Measurements from ENCODE around the gene MAML3.

Gene MAML3

DNA sequence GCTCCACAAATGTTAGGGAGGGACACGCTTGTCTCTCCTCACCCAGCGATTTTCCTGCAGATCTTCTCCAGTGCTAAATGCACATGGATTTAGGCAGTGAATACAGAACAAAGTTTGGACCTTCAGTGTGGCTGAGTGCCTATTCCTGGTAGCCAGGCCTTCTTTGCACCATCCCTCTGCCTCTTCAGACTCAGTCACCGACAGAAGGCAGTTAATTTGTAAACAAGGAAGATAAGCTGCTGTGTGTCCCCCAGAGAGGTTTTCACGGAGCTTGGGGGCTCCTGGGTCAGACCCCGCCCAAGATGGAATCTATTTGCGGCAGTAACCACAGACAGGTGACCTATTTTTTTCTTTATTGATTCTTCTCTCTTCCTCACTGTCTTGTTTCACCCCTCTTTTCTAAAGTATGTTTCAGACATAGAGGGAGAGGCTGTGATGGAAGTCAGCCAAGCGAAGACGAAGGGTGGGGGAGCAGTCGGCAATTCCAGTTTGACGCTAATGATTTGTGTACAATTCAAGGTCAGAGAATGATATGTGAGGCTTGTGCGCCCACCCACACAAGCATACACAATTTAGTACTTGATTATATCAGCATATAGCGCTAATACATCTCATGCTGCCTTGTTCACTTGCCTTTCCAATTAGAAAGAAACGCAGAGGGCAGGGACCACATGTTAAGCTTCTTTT, 287.6 kb downstream of the MAML3 start:
- no peak for DNase-seq (ENCODE audit: low read depth in 2 of 2)

DNA sequence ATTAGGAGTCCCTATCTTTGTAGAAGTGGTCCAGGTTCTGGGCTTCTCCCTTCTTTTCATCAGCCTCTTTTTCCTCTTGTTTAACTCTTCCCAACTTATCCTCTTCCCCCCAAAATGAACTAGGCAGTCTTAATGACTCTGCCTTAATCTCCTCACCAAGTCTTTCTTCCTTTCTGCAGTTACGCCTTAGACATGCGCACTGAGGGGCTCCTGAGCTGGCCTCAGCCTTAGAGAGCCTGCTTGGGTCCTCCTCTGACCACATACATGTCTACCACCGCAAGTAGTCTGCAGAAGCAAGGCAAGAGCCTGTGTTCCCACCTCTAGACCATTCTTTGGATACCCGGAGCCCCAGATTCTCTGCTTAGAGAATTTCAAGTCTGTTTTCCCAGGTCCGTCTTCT, 288.4 kb downstream of the MAML3 start:
- DNase-seq (ENCODE audit: low read depth in 2 of 2) = no peak

DNA sequence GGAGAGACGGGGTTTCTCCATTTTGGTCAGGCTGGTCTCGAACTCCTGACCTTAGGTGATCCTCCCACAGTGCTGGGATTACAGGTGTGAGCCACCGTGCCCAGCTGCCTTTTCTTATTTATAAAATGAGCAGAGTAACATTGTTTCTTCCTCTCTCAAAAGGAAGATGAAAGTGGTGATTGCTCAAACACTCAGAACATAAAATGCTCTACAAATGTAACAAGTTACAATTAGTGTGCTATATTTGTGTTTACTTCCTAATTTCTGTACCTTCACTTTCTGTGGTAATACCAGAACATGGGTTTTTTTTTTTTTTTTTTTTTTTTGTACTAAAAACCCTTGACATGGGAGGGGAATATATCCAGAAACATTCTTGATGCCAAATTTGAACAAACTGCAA, 290.5 kb downstream of the MAML3 start:
- no peak for DNase-seq (ENCODE audit: low read depth in 2 of 2)

DNA sequence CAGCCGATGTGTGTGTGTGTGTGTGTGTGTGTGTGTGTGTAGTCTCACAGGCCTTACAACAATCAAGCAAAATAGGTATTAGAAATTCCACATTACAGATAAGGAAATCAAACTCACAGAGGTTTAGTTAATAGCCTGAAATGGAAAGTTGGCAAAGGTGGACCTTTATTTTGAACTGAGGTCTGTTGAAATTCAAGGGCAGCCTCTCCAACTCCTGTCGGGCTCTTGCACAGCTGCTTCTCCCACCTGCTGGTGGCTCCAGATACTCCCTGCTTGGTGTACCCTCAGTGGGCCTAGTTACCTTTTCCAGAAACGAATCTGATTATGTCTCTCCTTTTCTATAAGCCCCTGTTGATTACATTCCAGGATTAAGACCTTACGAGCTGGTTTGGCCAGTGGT, 292.5 kb downstream of the MAML3 start:
- DNase-seq (ENCODE audit: low read depth in 2 of 2) = no peak

DNA sequence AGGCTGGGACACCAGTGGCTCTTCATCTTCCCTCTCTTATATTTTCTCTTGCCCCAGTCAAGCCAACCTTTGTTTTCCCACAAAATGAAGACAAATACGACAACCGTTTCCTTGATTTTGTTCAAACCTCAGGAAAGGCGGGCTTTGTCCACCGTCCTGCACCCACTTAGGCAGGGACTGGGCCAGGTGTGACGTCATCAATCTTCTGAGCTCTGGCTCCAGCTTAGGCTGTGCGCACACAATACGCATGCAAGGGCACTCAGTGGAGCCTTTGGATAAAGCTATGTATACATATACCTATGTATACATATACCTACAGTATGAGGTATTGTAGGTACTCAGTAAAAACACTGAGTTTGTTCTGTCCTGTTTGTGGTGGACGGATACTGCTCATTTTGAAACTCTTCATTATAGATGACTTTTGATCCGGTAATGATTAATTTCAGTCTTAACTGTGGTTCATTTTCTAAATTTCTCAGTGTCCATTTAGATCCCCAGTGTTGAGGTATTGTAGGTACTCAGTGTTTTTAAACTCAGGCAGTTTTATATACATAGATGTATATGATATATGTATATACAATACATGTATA, 293.5 kb downstream of the MAML3 start:
- DNase-seq (ENCODE audit: low read depth in 2 of 2) = no peak

DNA sequence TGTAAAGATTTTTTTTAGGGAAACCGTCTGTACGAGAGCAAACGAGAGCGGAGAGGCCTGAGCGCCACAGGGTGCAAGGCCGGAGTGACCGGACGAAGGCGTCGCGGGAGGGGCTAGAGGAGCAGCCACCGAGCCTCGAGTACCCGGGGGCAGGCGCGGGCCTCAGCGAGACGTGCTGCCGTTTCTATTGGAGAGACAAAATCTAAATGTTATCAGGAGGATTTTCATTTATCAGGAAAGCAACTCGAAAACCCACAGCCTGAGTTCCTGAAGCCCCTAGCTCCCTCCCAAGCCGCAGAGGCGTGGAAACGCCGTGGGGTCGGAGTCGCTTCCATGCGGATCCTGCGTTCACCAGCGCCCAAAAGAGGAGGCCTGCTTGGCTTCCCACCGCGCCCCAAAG, 294.1 kb downstream of the MAML3 start:
- no peak for DNase-seq (ENCODE audit: low read depth in 2 of 2)

DNA sequence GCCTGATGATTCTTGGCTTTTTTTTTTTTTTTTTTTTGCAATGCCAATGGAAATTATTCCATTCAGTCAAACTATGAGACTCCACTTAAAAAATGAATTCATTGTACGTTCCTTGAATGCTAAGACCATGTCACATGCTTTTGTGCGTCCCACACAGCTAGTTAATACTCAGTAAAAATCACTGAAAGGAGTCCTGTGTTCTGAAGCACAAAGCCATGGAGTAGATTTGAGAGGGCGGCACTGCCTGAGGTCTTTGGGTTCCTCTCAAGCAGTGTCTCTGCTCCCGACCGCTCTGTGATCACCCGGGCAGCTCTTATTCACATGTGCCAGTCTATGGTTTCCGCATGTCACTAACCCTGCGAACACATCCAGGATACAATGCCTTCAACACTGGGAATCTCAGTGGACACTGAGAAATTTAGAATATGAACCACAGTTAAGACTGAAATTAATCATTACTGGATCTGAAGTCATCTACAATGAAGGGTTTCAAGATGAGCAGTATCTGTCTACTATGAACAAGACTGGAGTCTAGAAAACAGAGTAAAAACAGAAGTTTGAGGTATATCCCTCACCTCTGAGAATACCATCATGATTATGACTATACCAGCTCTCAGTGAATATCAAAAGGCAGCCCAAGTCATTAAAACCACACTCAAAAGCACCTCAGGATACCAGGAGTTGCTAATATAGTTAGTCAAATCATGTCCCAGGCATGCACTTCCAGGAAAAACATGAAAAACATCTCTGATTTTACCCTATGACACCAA, 295.4 kb downstream of the MAML3 start:
- DNase-seq (ENCODE audit: low read depth in 2 of 2) = no peak

DNA sequence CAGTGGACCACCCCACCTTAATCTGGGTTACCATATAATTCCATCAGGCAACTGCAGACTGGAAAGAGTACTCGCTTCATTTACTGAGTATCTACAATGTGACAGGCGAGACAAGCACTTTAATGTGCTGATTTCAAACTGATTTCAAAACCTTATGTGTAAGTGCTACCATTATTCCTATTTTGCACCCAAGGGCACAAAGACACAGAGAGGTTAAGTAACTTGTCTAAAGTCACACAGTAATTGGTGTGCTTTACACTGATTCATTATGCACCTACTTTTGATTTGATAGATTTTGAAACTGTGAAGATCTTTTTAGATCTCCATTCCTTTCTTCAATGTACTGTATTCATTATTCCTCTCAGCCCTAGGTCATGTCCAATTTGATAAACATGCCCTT, 296.0 kb downstream of the MAML3 start:
- no peak for DNase-seq (ENCODE audit: low read depth in 2 of 2)

DNA sequence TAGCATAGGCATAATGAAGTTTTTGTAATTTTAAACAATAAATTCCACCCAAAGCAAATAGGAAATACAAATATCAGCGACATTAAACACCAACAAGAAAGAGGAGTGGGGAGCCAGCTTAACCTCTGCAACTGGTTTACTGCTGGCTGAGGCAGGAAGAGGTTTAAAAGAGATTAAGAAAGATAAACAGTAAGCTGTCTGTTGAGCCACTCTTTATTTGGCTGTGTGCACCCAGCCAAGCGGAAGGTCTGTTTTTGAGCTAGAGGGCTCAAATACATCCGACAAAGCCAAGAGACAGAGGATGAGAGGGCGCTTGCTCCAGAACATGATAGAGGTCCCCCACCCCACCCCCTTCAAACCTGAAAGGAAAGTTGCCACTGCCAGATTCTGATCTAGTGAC, 297.0 kb downstream of the MAML3 start:
- no peak for DNase-seq (ENCODE audit: low read depth in 2 of 2)

DNA sequence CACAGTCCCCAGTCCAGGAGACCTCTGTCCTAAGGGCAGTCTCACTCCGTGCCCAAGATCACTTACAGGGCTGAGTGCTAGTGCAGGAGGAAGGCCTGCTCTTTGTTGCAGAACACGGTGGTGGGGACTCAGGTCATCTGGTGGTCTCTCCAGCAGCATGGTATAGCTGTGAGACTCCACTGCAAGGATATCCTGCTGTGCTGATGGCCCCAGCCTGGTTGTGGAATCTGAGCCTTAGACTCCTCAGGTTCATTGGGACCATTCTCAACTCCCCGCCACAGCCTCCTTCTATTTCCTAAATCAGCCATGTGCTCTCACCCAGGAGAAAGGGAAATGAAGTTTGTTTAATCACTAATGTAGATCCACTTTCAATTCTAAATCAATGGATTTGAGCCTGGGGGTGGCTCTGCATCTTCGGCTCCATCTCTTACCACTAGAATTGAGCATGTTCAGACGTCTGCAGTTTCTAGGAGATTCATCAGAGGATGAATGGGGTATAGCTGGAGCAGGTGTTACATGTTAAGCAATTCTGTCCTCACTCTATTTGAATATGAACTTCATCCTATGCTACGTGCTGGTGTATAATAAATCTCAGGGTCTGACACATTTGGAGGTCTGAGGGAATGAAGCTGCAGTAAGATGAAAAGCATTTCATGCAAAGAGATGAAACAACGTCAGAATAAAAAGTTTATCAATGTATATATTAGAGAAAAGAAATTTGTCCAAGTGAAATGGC, 299.1 kb downstream of the MAML3 start:
- no peak for DNase-seq (ENCODE audit: low read depth in 2 of 2)

DNA sequence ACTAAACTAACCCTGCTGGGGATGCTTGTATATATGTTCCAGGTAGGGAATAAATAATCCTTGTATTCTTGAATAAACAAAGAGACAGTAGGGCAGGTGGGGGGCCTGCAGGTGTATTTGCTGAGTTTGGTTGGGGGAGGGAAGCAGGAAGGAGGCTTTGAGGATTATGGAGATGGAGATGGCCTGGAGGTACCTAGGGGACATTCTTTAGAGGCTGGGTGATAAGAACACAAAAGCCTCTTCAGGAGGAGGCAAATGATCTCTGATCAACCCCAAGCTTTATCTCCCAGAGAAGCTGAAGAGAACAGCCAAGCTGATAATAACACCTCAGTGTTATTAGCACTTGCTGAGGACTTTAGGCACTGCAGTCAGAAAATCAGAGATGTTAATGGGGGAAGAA, 300.7 kb downstream of the MAML3 start:
- no peak for DNase-seq (ENCODE audit: low read depth in 2 of 2)

DNA sequence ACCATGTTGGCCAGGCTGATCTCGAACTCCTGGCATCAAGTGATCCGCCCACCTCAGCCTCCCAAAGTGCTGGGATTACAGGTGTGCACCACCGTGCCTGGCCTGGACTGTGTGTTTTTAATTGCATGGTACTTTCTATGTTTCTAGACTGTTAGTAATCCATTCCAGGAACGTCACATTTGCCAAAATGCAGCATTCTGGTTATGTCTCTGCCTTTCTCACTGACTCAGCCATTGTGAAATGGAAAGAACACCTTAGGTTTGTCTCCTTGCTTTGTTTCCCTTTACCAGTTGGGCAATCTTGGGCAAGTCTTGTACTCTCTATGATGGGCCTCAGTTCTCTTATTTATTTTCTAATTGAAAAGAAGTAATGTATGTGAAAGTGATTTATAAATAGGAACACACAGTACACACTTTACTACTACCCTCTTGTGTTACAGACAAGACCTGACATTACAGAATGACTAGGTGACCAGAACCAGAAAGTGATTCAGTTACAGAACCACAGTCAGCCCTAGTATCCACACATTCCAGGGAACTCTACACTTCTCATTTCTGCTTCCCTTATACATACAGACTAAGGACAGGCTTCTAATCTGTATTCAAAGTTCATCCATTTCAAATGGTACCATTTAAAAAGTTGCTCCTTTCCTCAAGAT, 301.2 kb downstream of the MAML3 start:
- DNase-seq (ENCODE audit: low read depth in 2 of 2) = no peak

DNA sequence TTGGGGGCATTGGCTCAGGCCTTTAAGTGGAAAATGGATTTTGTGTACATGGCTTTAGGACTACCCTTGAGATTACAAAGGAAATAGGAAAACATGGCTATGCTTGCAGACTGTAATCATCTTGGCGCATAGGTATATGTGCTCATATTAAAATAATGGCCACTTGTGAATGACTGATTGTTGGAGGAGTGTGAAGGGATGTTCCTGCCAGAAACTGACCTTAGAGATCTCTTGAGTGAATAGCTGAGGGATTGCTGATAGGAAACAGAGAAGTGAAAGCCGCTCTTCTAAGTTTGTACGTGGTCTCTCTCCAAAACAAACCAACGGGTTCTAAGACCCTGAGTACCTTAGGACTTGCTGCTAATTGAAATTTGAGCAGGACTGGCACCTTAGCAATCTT, 302.3 kb downstream of the MAML3 start:
- no peak for DNase-seq (ENCODE audit: low read depth in 2 of 2)

DNA sequence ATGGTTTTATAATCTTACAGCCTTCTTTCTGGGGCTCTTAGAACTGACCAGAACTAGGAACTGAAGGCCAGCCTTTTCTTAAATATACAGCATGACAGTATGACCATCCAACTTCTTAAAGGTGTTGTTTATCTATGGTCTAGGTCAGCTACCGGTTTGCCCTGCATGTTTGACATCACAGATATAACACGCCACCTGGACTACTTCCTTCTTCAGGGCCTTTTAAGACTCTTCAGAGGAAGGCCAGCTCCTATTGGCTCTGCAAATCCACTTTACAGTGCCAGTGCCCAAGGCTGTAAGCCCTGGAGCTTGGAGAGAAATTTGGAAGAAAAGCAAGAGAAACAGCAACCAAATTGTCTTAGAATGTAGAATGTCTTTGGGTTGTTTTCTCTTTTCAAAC, 302.9 kb downstream of the MAML3 start:
- DNase-seq (ENCODE audit: low read depth in 2 of 2) = no peak

DNA sequence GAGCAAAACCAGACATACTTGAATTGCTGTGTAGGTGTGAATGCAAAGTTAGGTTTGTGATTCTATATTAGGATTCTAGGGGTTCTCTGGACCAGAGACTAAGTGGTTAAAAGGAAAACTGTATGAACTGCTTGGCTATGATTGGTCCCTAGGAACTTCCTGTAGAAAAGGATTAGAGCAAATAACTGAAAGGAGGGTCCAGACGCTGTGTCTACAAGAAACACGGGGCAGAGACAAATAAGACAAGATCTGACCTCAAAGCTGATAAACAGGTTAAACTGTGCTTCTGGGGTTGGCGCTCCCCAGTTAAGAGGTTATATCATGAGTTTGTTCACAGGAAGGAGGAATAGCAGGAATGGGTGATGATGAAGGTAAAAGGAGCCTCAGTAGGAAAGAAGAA, 304.8 kb downstream of the MAML3 start:
- DNase-seq (ENCODE audit: low read depth in 2 of 2) = no peak

DNA sequence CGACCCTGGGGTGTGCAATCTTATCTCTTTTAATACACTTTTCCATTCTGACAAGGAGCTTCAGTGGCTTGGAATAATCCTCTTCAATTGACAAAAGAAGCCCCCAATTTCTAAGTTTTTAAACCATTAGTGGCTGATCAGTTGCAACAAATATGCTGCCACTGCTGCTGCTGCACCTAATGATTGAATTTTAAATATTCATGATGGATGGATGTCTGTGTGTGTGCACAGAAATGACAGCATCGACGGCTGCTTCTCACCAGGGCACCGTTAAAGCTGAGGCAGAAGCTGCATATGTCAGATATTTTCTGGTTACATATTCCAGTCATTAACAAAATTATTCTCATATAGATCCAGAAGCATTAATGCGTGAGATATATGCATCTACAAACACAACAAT, 306.0 kb downstream of the MAML3 start:
- no peak for DNase-seq (ENCODE audit: low read depth in 2 of 2)

DNA sequence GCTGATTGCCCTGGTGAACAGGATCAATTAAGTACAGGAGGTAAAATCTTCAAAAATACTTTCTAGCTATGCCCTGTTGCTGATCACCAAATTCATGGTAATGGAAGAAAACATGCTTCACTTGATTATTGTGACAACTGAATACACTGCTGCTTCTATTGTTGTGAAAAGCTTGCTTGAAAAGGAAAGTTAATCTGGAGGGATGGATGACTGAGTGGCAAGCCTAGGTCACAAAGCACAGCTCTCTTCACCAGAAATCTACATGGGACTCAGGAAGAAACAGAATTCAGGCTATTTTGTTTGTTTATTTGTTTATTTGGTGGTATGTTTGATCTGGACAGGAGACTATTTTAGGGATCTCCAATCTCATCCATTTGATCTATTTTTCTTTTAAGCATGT, 306.4 kb downstream of the MAML3 start:
- DNase-seq (ENCODE audit: low read depth in 2 of 2) = no peak

DNA sequence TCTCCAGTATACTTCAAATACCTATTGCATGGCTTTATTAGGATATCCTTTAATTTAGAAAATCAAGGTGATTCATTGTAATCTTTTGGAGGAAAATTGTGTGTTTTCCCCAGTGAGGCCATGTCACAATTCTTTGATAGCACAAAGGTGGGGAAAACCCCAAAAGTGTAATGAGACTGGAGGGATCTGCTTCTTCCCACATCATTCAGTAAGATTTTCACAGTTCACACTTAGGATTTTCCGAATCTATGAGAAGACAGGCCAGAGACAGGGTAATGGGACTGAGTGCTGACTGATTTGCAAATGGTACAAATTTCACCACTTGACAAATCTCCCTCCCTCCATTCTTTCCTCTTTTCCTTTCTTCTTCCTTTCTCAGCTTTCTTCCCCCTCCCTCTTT, 307.2 kb downstream of the MAML3 start:
- no peak for DNase-seq (ENCODE audit: low read depth in 2 of 2)

DNA sequence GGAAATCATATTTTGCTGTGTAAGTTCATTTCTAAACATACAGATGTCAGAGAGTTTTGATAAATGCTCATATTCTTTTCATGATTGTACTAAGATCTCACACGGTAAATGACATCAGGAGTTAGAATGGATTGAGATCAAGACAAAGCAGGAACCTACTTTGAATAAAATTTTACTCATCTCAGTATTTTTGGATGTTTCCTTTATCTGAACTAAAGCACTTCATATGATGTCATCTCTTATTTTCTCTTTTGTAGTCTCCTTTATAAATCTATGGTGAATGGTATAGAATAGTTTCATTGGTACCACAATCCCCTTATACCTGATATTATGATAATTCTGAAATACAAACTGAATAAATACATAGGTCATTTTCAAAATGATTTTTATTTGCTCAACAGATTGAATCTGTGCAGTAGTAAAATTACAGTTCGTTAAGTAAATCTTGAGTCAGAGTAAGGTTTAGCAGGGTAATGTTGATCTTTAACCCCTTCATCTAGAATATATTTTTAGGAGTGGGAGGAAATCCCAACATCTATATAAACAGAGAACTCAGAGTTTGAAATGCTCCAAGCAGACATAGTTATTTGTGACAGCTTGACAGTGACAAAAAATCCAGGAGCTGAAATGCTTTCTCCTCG, 308.4 kb downstream of the MAML3 start:
- DNase-seq (ENCODE audit: low read depth in 2 of 2) = no peak

DNA sequence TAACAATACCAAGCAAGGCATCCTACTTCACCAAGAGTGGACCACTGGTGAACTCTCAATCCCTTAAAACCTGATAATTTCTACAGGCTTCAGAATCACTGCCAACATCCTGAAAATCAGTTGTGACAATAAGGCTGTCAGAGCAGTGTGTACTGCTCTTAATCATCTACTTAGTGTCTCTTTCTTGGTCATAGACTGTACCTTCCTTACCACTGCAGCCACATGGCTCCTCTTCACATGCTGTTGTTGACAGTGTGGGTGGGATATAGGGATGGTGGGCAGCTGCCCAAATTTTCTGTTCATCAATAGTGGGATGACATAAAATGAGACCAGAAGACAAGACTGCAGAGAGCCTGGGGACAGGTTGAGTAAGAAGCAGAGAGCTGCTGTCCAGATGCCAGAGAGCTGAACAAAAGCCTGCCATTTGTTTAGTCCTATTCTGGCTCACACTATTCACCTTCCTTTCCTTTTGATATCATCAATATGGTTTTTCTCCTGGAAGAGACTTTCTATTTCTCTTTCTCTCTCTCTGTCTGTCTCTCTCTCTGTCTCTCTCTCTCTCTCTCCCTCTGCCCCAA, 309.4 kb downstream of the MAML3 start:
- DNase-seq (ENCODE audit: low read depth in 2 of 2) = no peak

DNA sequence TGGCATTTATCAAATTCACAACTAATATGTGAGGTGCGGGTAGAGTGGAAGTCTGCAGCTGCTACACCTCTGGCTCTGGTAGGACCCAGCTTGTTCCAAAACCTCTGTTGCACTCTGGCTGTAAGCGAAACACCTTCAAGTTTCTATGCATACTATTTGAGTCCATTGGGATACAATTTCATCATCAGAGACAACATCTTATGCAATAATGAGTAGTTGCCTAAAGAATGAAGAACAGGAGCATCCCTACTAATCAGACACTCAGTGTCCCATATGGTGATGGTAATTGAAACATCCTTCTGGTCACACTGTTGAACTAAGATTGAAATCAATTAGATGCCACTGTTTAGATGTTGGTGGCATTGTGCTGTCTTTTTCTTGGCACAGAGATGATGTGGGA, 309.9 kb downstream of the MAML3 start:
- DNase-seq (ENCODE audit: low read depth in 2 of 2) = no peak

Data from stimulated activated CD4-positive, alpha-beta T cell treated with anti-CD3 and anti-CD28 coated beads, Interleukin-1b, Interleukin-23, amount 100 ng/mL, for 1 hour (primary cell).